HEK293 (cell line): ENCODE results near the gene SUMO3.
A peak's percentile ranks its signal among the peaks of the same experiment; 100 is the strongest.

Experiments used
- BCL11B ChIP-seq: fragments of 450-650 bp; formaldehyde crosslinking; IDR thresholded peaks from 2 replicates; pipeline ENCODE4 v1.5.1; 2016; ENCODE audit warnings: low read depth, missing biosample characterization, missing genetic modification characterization
- PRDM10 ChIP-seq: fragments of 450-650 bp; formaldehyde crosslinking; IDR thresholded peaks from 2 replicates; pipeline ENCODE4 v1.5.1; 2016; ENCODE audit warnings: missing biosample characterization, missing genetic modification characterization
- SP2 ChIP-seq: fragments of 450-650 bp; formaldehyde crosslinking; IDR thresholded peaks from 2 replicates; pipeline ENCODE4 v1.5.1; 2016; ENCODE audit warnings: missing biosample characterization, missing genetic modification characterization
- ZBTB11 ChIP-seq: fragments of 450-650 bp; formaldehyde crosslinking; conservative IDR thresholded peaks from 2 replicates; pipeline ENCODE4 v1.5.1; 2016; ENCODE audit warnings: low read depth, missing biosample characterization, missing genetic modification characterization
- ZBTB17 ChIP-seq: fragments of 450-650 bp; formaldehyde crosslinking; IDR thresholded peaks from 2 replicates; pipeline ENCODE4 v1.5.1; 2016; ENCODE audit warnings: missing biosample characterization, missing genetic modification characterization
- ZNF157 ChIP-seq: fragments of 450-650 bp; formaldehyde crosslinking; IDR thresholded peaks from 2 replicates; pipeline ENCODE4 v1.5.1; 2016; ENCODE audit warnings: missing biosample characterization, missing genetic modification characterization
- ZNF335 ChIP-seq: fragments of 450-650 bp; formaldehyde crosslinking; conservative IDR thresholded peaks from 2 replicates; pipeline ENCODE4 v1.5.1; 2016; ENCODE audit warnings: missing biosample characterization, missing genetic modification characterization
- ZNF37A ChIP-seq: fragments of 450-650 bp; IDR thresholded peaks from 2 replicates; pipeline ENCODE4 v1.5.1; 2018; ENCODE audit warnings: missing biosample characterization, missing genetic modification characterization
- ZNF416 ChIP-seq: fragments of 450-650 bp; formaldehyde crosslinking; IDR thresholded peaks from 2 replicates; pipeline ENCODE4 v1.5.1; 2016; ENCODE audit warnings: missing biosample characterization, missing genetic modification characterization
- ZNF449 ChIP-seq: fragments of 450-650 bp; formaldehyde crosslinking; IDR thresholded peaks from 2 replicates; pipeline ENCODE4 v1.5.1; 2017; ENCODE audit warnings: missing biosample characterization, mild to moderate bottlenecking, missing genetic modification characterization, moderate library complexity
- ZNF473 ChIP-seq: fragments of 450-650 bp; formaldehyde crosslinking; IDR thresholded peaks from 2 replicates; pipeline ENCODE4 v1.5.1; 2017; ENCODE audit warnings: missing biosample characterization, missing genetic modification characterization
- ZNF530 ChIP-seq: fragments of 450-650 bp; formaldehyde crosslinking; IDR thresholded peaks from 2 replicates; pipeline ENCODE4 v1.5.1; 2016; ENCODE audit warnings: low read depth, missing biosample characterization, missing genetic modification characterization
- ZNF560 ChIP-seq: fragments of 450-650 bp; formaldehyde crosslinking; IDR thresholded peaks from 2 replicates; pipeline ENCODE4 v1.5.1; 2017; ENCODE audit warnings: missing biosample characterization, missing genetic modification characterization, borderline replicate concordance
- ZNF660 ChIP-seq: fragments of 450-650 bp; IDR thresholded peaks from 2 replicates; pipeline ENCODE4 v1.5.1; 2018; ENCODE audit warnings: missing biosample characterization, mild to moderate bottlenecking, missing genetic modification characterization
- ZNF776 ChIP-seq: fragments of 450-650 bp; formaldehyde crosslinking; IDR thresholded peaks from 2 replicates; pipeline ENCODE4 v1.5.0; 2017; ENCODE audit warnings: missing biosample characterization, missing genetic modification characterization, borderline replicate concordance
- ZNF837 ChIP-seq: fragments of 450-650 bp; formaldehyde crosslinking; IDR thresholded peaks from 2 replicates; pipeline ENCODE4 v1.5.1; 2016; ENCODE audit warnings: missing biosample characterization, missing genetic modification characterization
- ZSCAN5A ChIP-seq: fragments of 450-650 bp; formaldehyde crosslinking; IDR thresholded peaks from 2 replicates; pipeline ENCODE4 v1.5.1; 2016; ENCODE audit warnings: missing biosample characterization, missing genetic modification characterization

Gene SUMO3

GRCh38 chr21:44801468-44802395 is 16.1 kb downstream of the SUMO3 start, which contains the start of gene UBE2G2 (continued):
- TF ChIP-seq ZNF560 (no peak), ZNF416 (tag by site-specific recombination) (no peak), ZBTB11 (tag by site-specific recombination) (peak; percentile 94), ZSCAN5A (tag by site-specific recombination) (0 out of 2 replicates have a peak, but pooled peaks have one; percentile 58), ZNF335 (tag by site-specific recombination) (peak; percentile 73), ZNF157 (tag by site-specific recombination) (no peak), ZNF776 (tag by site-specific recombination) (no peak), SP2 (tag by site-specific recombination) (peak; percentile 84), PRDM10 (tag by site-specific recombination) (no peak), ZNF473 (no peak), BCL11B (tag by site-specific recombination) (no peak), ZNF449 (no peak), ZBTB17 (tag by site-specific recombination) (no peak; the same call in none of the 2 replicates), ZNF530 (no peak), ZNF37A (tag by site-specific recombination) (0 out of 2 replicates have a peak, but pooled peaks have one; percentile 55), ZNF837 (tag by site-specific recombination) (no peak), ZNF660 (tag by site-specific recombination) (peak; percentile 60)
